ENCODE measurements around the gene PARP3. TPM values are rescaled to one million over a fixed set of nuclear protein-coding genes. Genes with fewer than 3 reads are reported as not detected.

PARP3 gene
- total RNA-seq, 4 donors from 2014 or later: 7.3 to 33.0 (median 14.2) TPM

- peak; percentile 61 for DNase-seq
- 1% methylated on average over 18 of the region's 40 CpGs for WGBS, 2 donors
- Histone ChIP-seq H3K27me3 (peaks cover 0 to 7% (median 0%) of the 10 kb centered on the region in 4 donors), H3K27ac (peak within 1 kb of the TSS; percentile 86 to 92 (median 90)), H3K9me3 (no peaks in the 10 kb centered on the region), H3K4me3 (peak within 1 kb of the TSS; percentile 70 to 90 (median 82)), H3K36me3 (peaks cover 15 to 40% (median 24%) of the 10 kb centered on the region in 3 donors), H3K4me1 (peaks cover 9 to 59% (median 25%) of the 10 kb centered on the region in 3 donors)
- intact Hi-C loops (cut with DNase I): no loop called here
- peak in 4 of 6 experiments; percentile 22 to 78 (median 42) for TF ChIP-seq CTCF (IDR thresholded peaks at IDR 0.05)
- TF ChIP-seq POLR2A (IDR thresholded peaks at IDR 0.05): peak in 2 of 4 donors; percentile 26 to 72
These were observed 53.4 kb downstream of the PARP3 start, which contains the start of gene RPL29 for GRCh38 chr3:51995346-51996163. RPL29 (minus strand) TSS chr3:51995895; CDS start chr3:51995461, 434 bp downstream.

- WGBS, 2 donors: 54 to 65% methylated on average over 2 of the region's 2 CpGs
- Histone ChIP-seq H3K27me3 (peaks cover 0 to 7% (median 0%) of the 10 kb centered on the region in 4 donors), H3K4me1 (peaks cover 9 to 54% (median 30%) of the 10 kb centered on the region in 3 donors), H3K36me3 (peaks cover 11 to 28% (median 24%) of the 10 kb centered on the region in 3 donors), H3K9me3 (no peaks in the 10 kb centered on the region), H3K27ac (no peak overlapping the region), H3K4me3 (no peak overlapping the region)
- intact Hi-C loops (cut with DNase I): no loop called here
- no peak for DNase-seq
- TF ChIP-seq POLR2A (IDR thresholded peaks at IDR 0.05) (no peak), CTCF (IDR thresholded peaks at IDR 0.05) (no peak)
These were observed 55.0 kb downstream of the PARP3 start for GRCh38 chr3:51997172-51997571.

GRCh38 chr3:51997935-51998596 is 55.9 kb downstream of the PARP3 start:
- H3K27ac ChIP-seq: peak overlapping the region in 1 of 4 donors; percentile 11
- peaks cover 0 to 7% (median 0%) of the 10 kb centered on the region in 4 donors for H3K27me3 ChIP-seq
- TF ChIP-seq CTCF (IDR thresholded peaks at IDR 0.05) (no peak), POLR2A (IDR thresholded peaks at IDR 0.05) (no peak)
- H3K9me3 ChIP-seq: no peaks in the 10 kb centered on the region
- H3K4me1 ChIP-seq: peaks cover 9 to 45% (median 25%) of the 10 kb centered on the region in 3 donors
- no peak overlapping the region for H3K4me3 ChIP-seq
- DNase-seq: no peak
- H3K36me3 ChIP-seq: peaks cover 7 to 19% (median 16%) of the 10 kb centered on the region in 3 donors
- intact Hi-C loops (cut with DNase I): no loop called here
- WGBS, 2 donors: 43 to 46% methylated on average over 7 of the region's 7 CpGs

Small RNAs within 50 kb of the gene (small RNA-seq; reads per million reads assigned to genes)
- 0 reads per million in 4 donors for gene AC115284.1

Other genes with a start within 250 kb of the PARP3 start
- under 1 TPM in 3 of 4 donors, not detected in 1; 0.04 to 0.57 (median 0.53) TPM for gene GRM2, start 235.3 kb upstream of the PARP3 start, total RNA-seq
- not detected for gene IQCF6, start 163.1 kb upstream of the PARP3 start, total RNA-seq
- not detected for gene IQCF2, start 80.7 kb upstream of the PARP3 start, total RNA-seq
- not detected for gene IQCF5, start 66.8 kb upstream of the PARP3 start, total RNA-seq
- not detected for gene IQCF1, start 39.0 kb upstream of the PARP3 start, total RNA-seq
- 10 to 100 TPM; 11.1 to 30.3 (median 21.3) TPM for gene RRP9, start 459 bp upstream of the PARP3 start, total RNA-seq
- under 1 TPM in 2 of 4 donors, not detected in 2; 0.09 to 0.38 TPM for gene GPR62, start 13.0 kb downstream of the PARP3 start, total RNA-seq
- 10 to 100 TPM; 13.0 to 47.3 (median 19.5) TPM for gene PCBP4, start 25.1 kb downstream of the PARP3 start, total RNA-seq
- 10 to 100 TPM; 29.6 to 54.4 (median 33.4) TPM for gene ABHD14B, start 31.7 kb downstream of the PARP3 start, total RNA-seq
- gene ABHD14A, start 32.7 kb downstream of the PARP3 start, total RNA-seq: 10 to 100 TPM in 2 of 4 donors, 1 to 10 TPM in 2; 4.3 to 14.2 (median 9.4) TPM
- 10 to 100 TPM; 20.2 to 42.7 (median 33.6) TPM for gene ACY1, start 41.2 kb downstream of the PARP3 start, total RNA-seq
- gene RPL29, start 53.5 kb downstream of the PARP3 start, total RNA-seq: 1,000 to 10,000 TPM; 1,191 to 2,826 (median 1,725) TPM
- gene DUSP7, start 114.2 kb downstream of the PARP3 start, total RNA-seq: 100 to 1,000 TPM in 1 of 4 donors, 10 to 100 TPM in 3; 49.3 to 105 (median 62.1) TPM
- gene POC1A, start 212.1 kb downstream of the PARP3 start, total RNA-seq: 10 to 100 TPM in 1 of 4 donors, 1 to 10 TPM in 3; 2.7 to 10.3 (median 4.8) TPM